GM12878 (cell line): ENCODE data around the gene STK33. TPM values are rescaled to one million over a fixed set of nuclear protein-coding genes. Genes with fewer than 3 reads are reported as not detected.

Experiments
- ATAC-seq: fragments of 200-7000 bp; cut with Tn5 transposase; 3 replicates; pipeline ENCODE4 v1.9.1; 2020; ENCODE audit warnings: mild to moderate bottlenecking, moderate library complexity
- BruUV-seq: library from RNA; stranded (reverse); fragments of 400-500 nt; replicated peaks from 2 replicates; lab custom pipeline; 2021; lab: Mats Ljungman, UMichigan
- CTCF ChIA-PET: fragments of 300-600 bp; sonication (Branson Sonifier 250); formaldehyde crosslinking; extraction: SDS; loops from one replicate; lab custom pipeline; 2021; ENCODE audit warnings: inconsistent platforms; lab: Yijun Ruan, JAX
- POLR2A ChIA-PET: fragments of 350-600 bp; formaldehyde crosslinking; extraction: SDS; loops from one replicate; lab custom pipeline; 2021; ENCODE audit warnings: inconsistent platforms; lab: Charles Lee
- RAD21 ChIA-PET: fragments of 300-600 bp; sonication (Branson Sonifier 250); formaldehyde crosslinking; loops from one replicate; lab custom pipeline; 2023; ENCODE audit warnings: antibody characterized with exemption; ENCODE audit not compliant: unreplicated experiment; lab: Charles Lee
- SMC1A ChIA-PET: fragments of 300-600 bp; sonication (Branson Sonifier 250); formaldehyde crosslinking; loops from one replicate; lab custom pipeline; 2023; ENCODE audit not compliant: unreplicated experiment, uncharacterized antibody; lab: Charles Lee
- DNase-seq: peaks from one replicate; pipeline ENCODE4 v3.0.0-alpha.2; 2011; ENCODE audit warnings: low read depth, low spot score
- FAIRE-seq: peaks from 3 replicates; lab custom pipeline; 2011; peaks lifted over from hg19 to GRCh38; lab: Jason Lieb, UNC
- H2AFZ ChIP-seq: 2 replicates; pipeline ENCODE4 v1.6.0; 2011; ENCODE audit warnings: low read depth, low read length, control low read depth; ENCODE audit not compliant: control insufficient read depth
- H3K27ac ChIP-seq: 2 replicates; pipeline ENCODE4 v1.5.1; 2011; ENCODE audit warnings: control low read depth; ENCODE audit not compliant: control insufficient read depth, insufficient read depth
- H3K27me3 ChIP-seq, 2 experiments: replicated peaks in 1 of 2; 2 replicates each; pipeline versions ENCODE4 v1.6.0 to v1.6.1; 2011; ENCODE audit warnings: low read length in 1 of 2; ENCODE audit not compliant: control insufficient read depth in 2 of 2, insufficient read depth in 2 of 2
- H3K36me3 ChIP-seq, 2 experiments: 2 replicates each; pipeline ENCODE4 v1.5.1; 2011; ENCODE audit warnings: low read length in 1 of 2; ENCODE audit not compliant: control insufficient read depth in 2 of 2, insufficient read depth in 2 of 2
- H3K4me1 ChIP-seq: 2 replicates; pipeline ENCODE4 v1.6.1; 2011; ENCODE audit warnings: mild to moderate bottlenecking, low read length, moderate library complexity, mixed read lengths; ENCODE audit not compliant: control insufficient read depth, insufficient read depth
- H3K4me2 ChIP-seq: 2 replicates; pipeline ENCODE4 v1.6.0; 2011; ENCODE audit warnings: control low read depth; ENCODE audit not compliant: control insufficient read depth, insufficient read depth
- H3K4me3 ChIP-seq: fragments of 200-600 bp; sonication (generic); 2 replicates; pipeline ENCODE4 v1.5.1; 2016
- H3K79me2 ChIP-seq: 2 replicates; pipeline ENCODE4 v1.6.0; 2011; ENCODE audit warnings: low read length; ENCODE audit not compliant: control insufficient read depth, insufficient read depth
- H3K9ac ChIP-seq: 2 replicates; pipeline ENCODE4 v1.8.0; 2011; ENCODE audit warnings: low read length, control low read depth, mixed read lengths; ENCODE audit not compliant: control insufficient read depth, insufficient read depth
- H3K9me3 ChIP-seq: replicated peaks from 3 replicates; pipeline ENCODE4 v1.5.1; 2011; ENCODE audit warnings: mild to moderate bottlenecking, low read length; ENCODE audit not compliant: control insufficient read depth, insufficient read depth
- H4K20me1 ChIP-seq: 2 replicates; pipeline ENCODE4 v1.6.0; 2011; ENCODE audit not compliant: control insufficient read depth, insufficient read depth
- BCLAF1 ChIP-seq: fragments of 450-650 bp; IDR thresholded peaks from 2 replicates; pipeline ENCODE4 v1.6.1; 2017; ENCODE audit warnings: antibody characterized with exemption, mild to moderate bottlenecking, moderate library complexity
- SPI1 ChIP-seq: IDR thresholded peaks from 2 replicates; pipeline ENCODE4 v1.6.1; 2011; ENCODE audit warnings: low read depth, mild to moderate bottlenecking, low read length, moderate library complexity, borderline replicate concordance; ENCODE audit not compliant: insufficient read depth
- WGBS: methylation state at CpG from one replicate; pipeline ENCODE4 v1.1.6; 2016; ENCODE audit warnings: low lambda C conversion rate; ENCODE audit not compliant: insufficient replicate concordance, insufficient coverage; ENCODE audit errors: missing lambda C conversion rate; 5-methylcytosine and 5-hydroxymethylcytosine counted together
- in situ Hi-C: fragments of 300-500 bp; cut with MboI; formaldehyde crosslinking; loops from 9 replicates; pipeline ENCODE4 v1.14.3; 2018; ENCODE audit warnings: mixed read lengths
- intact Hi-C: fragments of 100-400 bp; cut with micrococcal nuclease; formaldehyde crosslinking; loops from one replicate; pipeline ENCODE4 v1.14.2; 2022; ENCODE audit not compliant: unreplicated experiment
- polyA plus RNA-seq, 11 experiments: library from polyadenylated mRNA; depleted of rRNA in 4 of 11; unstranded in 6 of 11; stranded (reverse) in 5 of 11; fragments of >200 nt; fragmentation: Nextera tagmentation in 4 of 11; fragmentation: Illumina TruSeq in 1 of 11; extraction: Ambion mirVana in 4 of 11; extraction: Trizol in 1 of 11; gene quantifications; 1 replicate in 1 of 11; 2 replicates in 10 of 11; pipeline versions ENCODE4 v1.2.1 to v1.2.3, GENCODE V29; 2011 to 2016; ENCODE audit warnings: inconsistent platforms in 2 of 11, missing spikeins in 2 of 11, low read depth in 1 of 11
- total RNA-seq, 4 experiments: library from RNA; depleted of rRNA in 3 of 4; stranded (reverse); fragments of >200 nt in 3 of 4; fragmentation: Illumina TruSeq in 1 of 4; extraction: Trizol in 1 of 4; gene quantifications; 2 replicates each; pipeline versions ENCODE4 v1.2.1 to v1.2.3, GENCODE V29; 2013 to 2021

STK33 gene
- total and polyA plus RNA-seq, 10 of the 15 experiments (the other 5 are each of a cell fraction or from before 2014, with no cell fraction given), result 5.2 to 27.3 (median 18.3) TPM

GRCh38 chr11:8355416-8355742 lies 238.6 kb downstream of the STK33 start:
- ChIA-PET SMC1A (interaction anchor here (1.1 kb wide), 1 partner anchor 14 kb away, joined by 3 read pairs; no protein-coding TSS in a partner anchor), POLR2A (no interaction called here), CTCF (no interaction called here), RAD21 (interaction anchor here (1.3 kb wide), 1 partner anchor 12 kb away, joined by 4 read pairs; no protein-coding TSS in a partner anchor)
- Histone ChIP-seq H3K4me1 (peaks cover 12% of the 10 kb centered on the region), H3K4me2 (no peak overlapping the region), H3K27me3 (no peaks in the 10 kb centered on the region), H3K9me3 (no peaks in the 10 kb centered on the region), H3K27ac (no peak overlapping the region), H3K36me3 (no peaks in the 10 kb centered on the region), H3K9ac (no peak overlapping the region), H3K4me3 (no peak overlapping the region), H3K79me2 (no peaks in the 10 kb centered on the region), H2AFZ (no peak overlapping the region), H4K20me1 (no peaks in the 10 kb centered on the region)
- no peak for FAIRE-seq
- BruUV-seq, result no TSS peak
- TF ChIP-seq SPI1 (0 out of 2 replicates have a peak, but pooled peaks have one; percentile 7), BCLAF1 (no peak)
- in situ Hi-C loops (no loop called here), intact Hi-C loops (no loop called here)
- WGBS, result 66% methylated on average over 5 of the region's 5 CpGs
- no peak for DNase-seq
- no peak for ATAC-seq
